ENCODE measurements around the gene RER1.

GRCh38 chr1:2427976-2428375, 36.3 kb downstream of the RER1 start:
- TF ChIP-seq, protein P1, sequence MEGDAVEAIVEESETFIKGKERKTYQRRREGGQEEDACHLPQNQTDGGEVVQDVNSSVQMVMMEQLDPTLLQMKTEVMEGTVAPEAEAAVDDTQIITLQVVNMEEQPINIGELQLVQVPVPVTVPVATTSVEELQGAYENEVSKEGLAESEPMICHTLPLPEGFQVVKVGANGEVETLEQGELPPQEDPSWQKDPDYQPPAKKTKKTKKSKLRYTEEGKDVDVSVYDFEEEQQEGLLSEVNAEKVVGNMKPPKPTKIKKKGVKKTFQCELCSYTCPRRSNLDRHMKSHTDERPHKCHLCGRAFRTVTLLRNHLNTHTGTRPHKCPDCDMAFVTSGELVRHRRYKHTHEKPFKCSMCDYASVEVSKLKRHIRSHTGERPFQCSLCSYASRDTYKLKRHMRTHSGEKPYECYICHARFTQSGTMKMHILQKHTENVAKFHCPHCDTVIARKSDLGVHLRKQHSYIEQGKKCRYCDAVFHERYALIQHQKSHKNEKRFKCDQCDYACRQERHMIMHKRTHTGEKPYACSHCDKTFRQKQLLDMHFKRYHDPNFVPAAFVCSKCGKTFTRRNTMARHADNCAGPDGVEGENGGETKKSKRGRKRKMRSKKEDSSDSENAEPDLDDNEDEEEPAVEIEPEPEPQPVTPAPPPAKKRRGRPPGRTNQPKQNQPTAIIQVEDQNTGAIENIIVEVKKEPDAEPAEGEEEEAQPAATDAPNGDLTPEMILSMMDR (IDR thresholded peaks at IDR 0.05), result no peak
- no peak for TF ChIP-seq POLR2A (IDR thresholded peaks at IDR 0.05)
